ENCODE measurements around the gene RSPRY1.

The RSPRY1 gene

DNA sequence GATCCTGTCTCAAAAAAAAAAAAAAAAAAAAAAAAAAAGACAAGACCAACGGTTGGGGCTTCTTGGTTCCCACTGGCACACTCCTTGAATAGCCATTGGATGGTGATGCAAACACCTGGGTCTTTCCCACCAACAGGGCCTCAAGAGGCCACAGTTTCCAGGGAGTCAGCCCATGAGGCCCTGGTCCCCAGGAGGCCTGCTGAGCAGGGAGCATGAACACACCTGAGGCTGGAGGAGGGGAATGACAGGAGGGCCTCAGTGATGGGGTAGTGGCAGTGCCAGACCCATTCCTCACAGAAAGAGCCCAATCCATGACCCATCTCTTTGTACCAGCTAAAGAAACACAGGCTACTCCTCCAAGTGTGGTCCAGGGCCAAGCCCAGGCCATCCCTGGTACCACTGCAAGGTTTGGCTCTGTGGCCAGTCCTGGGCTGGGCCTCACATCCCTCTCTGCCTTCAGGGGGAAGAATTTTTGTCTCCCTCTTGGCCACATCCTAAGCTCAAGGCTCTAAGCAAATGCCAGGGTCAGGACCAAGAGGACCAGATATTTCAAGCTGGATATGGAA is 72.9 kb downstream of the RSPRY1 start:
- no peaks in the 10 kb centered on the region for H4K20me1 ChIP-seq (ENCODE audit: insufficient read depth, low read length)
- no peaks in the 10 kb centered on the region for H3F3A ChIP-seq (ENCODE audit: insufficient read depth, low read length)
- no peaks in the 10 kb centered on the region for H3K36me3 ChIP-seq (replicated peaks; ENCODE audit: insufficient read depth, low read length)
- no peak overlapping the region for H3K9ac ChIP-seq (ENCODE audit: low read length)
- no peaks in the 10 kb centered on the region for H3K4me1 ChIP-seq (ENCODE audit: low read length)
- H3K4me3 ChIP-seq (ENCODE audit: low read length), result no peak overlapping the region
- no peak overlapping the region for H2AFZ ChIP-seq (ENCODE audit: low read length)
- no peaks in the 10 kb centered on the region for H3K9me3 ChIP-seq (replicated peaks; ENCODE audit: insufficient read depth, low read length)
- H3K27me3 ChIP-seq (replicated peaks; ENCODE audit: insufficient read depth, low read length), result no peaks in the 10 kb centered on the region
- no peak overlapping the region for H3K27ac ChIP-seq (ENCODE audit: low read length)
- TF ChIP-seq, protein P1, sequence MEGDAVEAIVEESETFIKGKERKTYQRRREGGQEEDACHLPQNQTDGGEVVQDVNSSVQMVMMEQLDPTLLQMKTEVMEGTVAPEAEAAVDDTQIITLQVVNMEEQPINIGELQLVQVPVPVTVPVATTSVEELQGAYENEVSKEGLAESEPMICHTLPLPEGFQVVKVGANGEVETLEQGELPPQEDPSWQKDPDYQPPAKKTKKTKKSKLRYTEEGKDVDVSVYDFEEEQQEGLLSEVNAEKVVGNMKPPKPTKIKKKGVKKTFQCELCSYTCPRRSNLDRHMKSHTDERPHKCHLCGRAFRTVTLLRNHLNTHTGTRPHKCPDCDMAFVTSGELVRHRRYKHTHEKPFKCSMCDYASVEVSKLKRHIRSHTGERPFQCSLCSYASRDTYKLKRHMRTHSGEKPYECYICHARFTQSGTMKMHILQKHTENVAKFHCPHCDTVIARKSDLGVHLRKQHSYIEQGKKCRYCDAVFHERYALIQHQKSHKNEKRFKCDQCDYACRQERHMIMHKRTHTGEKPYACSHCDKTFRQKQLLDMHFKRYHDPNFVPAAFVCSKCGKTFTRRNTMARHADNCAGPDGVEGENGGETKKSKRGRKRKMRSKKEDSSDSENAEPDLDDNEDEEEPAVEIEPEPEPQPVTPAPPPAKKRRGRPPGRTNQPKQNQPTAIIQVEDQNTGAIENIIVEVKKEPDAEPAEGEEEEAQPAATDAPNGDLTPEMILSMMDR (IDR thresholded peaks at IDR 0.05; ENCODE audit: low read length), result no peak
- H3K79me2 ChIP-seq (ENCODE audit: low read length), result no peaks in the 10 kb centered on the region
- H3K4me2 ChIP-seq (ENCODE audit: low read depth, low read length), result no peak overlapping the region
- no peaks in the 10 kb centered on the region for H3K9me2 ChIP-seq (replicated peaks; ENCODE audit: insufficient read depth, low read length)
- no peak for DNase-seq

DNA sequence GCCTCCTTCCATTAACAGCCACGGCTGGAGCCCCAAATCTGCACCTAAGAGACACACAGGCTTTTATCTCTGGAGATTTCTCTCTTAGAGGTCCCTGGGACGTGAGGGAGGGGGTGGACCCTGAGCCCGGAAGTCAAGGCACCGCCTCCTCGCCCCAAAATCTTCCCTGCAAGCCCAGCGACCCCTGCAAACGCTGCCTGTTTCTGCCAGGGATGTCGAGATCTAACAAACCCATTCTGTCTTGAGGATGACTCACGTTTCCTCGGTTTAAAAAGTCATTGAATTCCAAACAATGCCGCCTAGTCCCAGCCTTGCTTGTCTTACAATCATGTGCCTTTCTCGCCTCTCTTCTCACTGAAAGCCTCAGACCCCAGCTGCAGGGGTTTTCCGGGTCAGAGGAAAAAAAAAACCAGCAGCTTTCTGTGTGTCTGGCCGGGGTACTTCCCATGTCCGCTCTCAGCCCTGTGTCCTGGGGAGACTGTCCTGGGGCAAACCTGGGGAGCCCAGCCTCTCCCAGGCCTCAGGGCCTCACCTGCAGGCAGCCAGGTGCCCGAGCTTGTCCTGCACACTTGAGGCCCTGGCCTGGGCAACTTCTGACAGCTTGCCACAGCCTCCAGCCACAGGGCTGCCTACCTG is 74.3 kb downstream of the RSPRY1 start:
- no peaks in the 10 kb centered on the region for H3K36me3 ChIP-seq (replicated peaks; ENCODE audit: insufficient read depth, low read length)
- no peaks in the 10 kb centered on the region for H3K4me1 ChIP-seq (ENCODE audit: low read length)
- H3K9ac ChIP-seq (ENCODE audit: low read length), result no peak overlapping the region
- H3K4me3 ChIP-seq (ENCODE audit: low read length), result no peak overlapping the region
- no peaks in the 10 kb centered on the region for H3K9me2 ChIP-seq (replicated peaks; ENCODE audit: insufficient read depth, low read length)
- no peak overlapping the region for H3K27ac ChIP-seq (ENCODE audit: low read length)
- H3K27me3 ChIP-seq (replicated peaks; ENCODE audit: insufficient read depth, low read length), result no peaks in the 10 kb centered on the region
- H3K79me2 ChIP-seq (ENCODE audit: low read length), result no peaks in the 10 kb centered on the region
- H3K4me2 ChIP-seq (ENCODE audit: low read depth, low read length), result no peak overlapping the region
- no peak for DNase-seq
- no peak overlapping the region for H2AFZ ChIP-seq (ENCODE audit: low read length)
- no peaks in the 10 kb centered on the region for H4K20me1 ChIP-seq (ENCODE audit: insufficient read depth, low read length)
- TF ChIP-seq, protein P1 (IDR thresholded peaks at IDR 0.05; ENCODE audit: low read length), result no peak
- no peak for TF ChIP-seq EZH2phosphoT487 (IDR thresholded peaks at IDR 0.05; ENCODE audit: low read length)
- TF ChIP-seq EZH2 (optimal IDR thresholded peaks at IDR 0.05; ENCODE audit: low read depth, low read length), result no peak
- H3K9me3 ChIP-seq (replicated peaks; ENCODE audit: insufficient read depth, low read length), result no peaks in the 10 kb centered on the region
- H3F3A ChIP-seq (ENCODE audit: insufficient read depth, low read length), result no peaks in the 10 kb centered on the region

DNA sequence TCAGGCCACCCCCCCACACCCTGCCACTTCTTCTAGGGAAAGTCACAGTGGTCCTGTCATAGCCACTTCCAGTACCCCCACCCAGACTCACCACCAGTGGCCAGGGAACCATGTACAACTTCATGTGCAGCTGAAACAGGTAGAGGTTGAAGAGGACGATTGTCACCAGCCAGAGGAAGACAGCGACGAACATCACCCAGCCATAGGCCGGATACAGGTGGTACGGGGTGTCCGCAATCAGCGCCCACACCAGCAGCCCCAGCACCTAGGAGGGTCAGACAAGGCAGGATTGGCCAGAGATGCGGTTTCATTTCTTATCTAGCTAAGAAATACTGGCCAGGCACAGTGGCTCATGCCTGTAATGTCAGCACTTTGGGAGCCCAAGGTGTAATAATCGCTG is 75.7 kb downstream of the RSPRY1 start:
- H2AFZ ChIP-seq (ENCODE audit: low read length), result no peak overlapping the region
- H3K36me3 ChIP-seq (replicated peaks; ENCODE audit: insufficient read depth, low read length), result no peaks in the 10 kb centered on the region
- no peak overlapping the region for H3K4me2 ChIP-seq (ENCODE audit: low read depth, low read length)
- H4K20me1 ChIP-seq (ENCODE audit: insufficient read depth, low read length), result no peaks in the 10 kb centered on the region
- TF ChIP-seq EZH2 (optimal IDR thresholded peaks at IDR 0.05; ENCODE audit: low read depth, low read length) (no peak), EZH2phosphoT487 (IDR thresholded peaks at IDR 0.05; ENCODE audit: low read length) (no peak)
- TF ChIP-seq, protein P1 (IDR thresholded peaks at IDR 0.05; ENCODE audit: low read length), result no peak
- H3K9me2 ChIP-seq (replicated peaks; ENCODE audit: insufficient read depth, low read length), result no peaks in the 10 kb centered on the region
- no peak overlapping the region for H3K4me3 ChIP-seq (ENCODE audit: low read length)
- H3K27me3 ChIP-seq (replicated peaks; ENCODE audit: insufficient read depth, low read length), result no peaks in the 10 kb centered on the region
- no peak overlapping the region for H3K9ac ChIP-seq (ENCODE audit: low read length)
- no peaks in the 10 kb centered on the region for H3K79me2 ChIP-seq (ENCODE audit: low read length)
- H3K4me1 ChIP-seq (ENCODE audit: low read length), result no peaks in the 10 kb centered on the region
- H3K27ac ChIP-seq (ENCODE audit: low read length), result no peak overlapping the region
- DNase-seq, result no peak
- no peaks in the 10 kb centered on the region for H3F3A ChIP-seq (ENCODE audit: insufficient read depth, low read length)
- H3K9me3 ChIP-seq (replicated peaks; ENCODE audit: insufficient read depth, low read length), result no peaks in the 10 kb centered on the region

All from MM.1S (cell line).